Adipocyte (in vitro differentiated cells): ENCODE data around the gene PLRG1.
A peak's percentile ranks its signal among the peaks of the same experiment; 100 is the strongest.

Experiments
- DNase-seq: peaks from one replicate; pipeline ENCODE4 v3.0.0-alpha.2; 2015; ENCODE audit warnings: low read depth
- H3K27me3 ChIP-seq: replicated peaks from 2 replicates; pipeline ENCODE4 v1.7.0; 2013; ENCODE audit warnings: mild to moderate bottlenecking, low read length, moderate library complexity; ENCODE audit not compliant: control insufficient read depth, insufficient read depth
- H3K36me3 ChIP-seq: 2 replicates; pipeline ENCODE4 v1.7.0; 2013; ENCODE audit warnings: low read length, mild to moderate bottlenecking, moderate library complexity; ENCODE audit not compliant: control insufficient read depth, insufficient read depth, severe bottlenecking
- H3K4me1 ChIP-seq: 2 replicates; pipeline ENCODE4 v1.7.0; 2013; ENCODE audit warnings: mild to moderate bottlenecking, low read length, moderate library complexity; ENCODE audit not compliant: control insufficient read depth, insufficient read depth
- H3K4me3 ChIP-seq: 2 replicates; pipeline ENCODE4 v1.7.0; 2013; ENCODE audit warnings: mild to moderate bottlenecking, low read length, moderate library complexity
- H3K9ac ChIP-seq: 2 replicates; pipeline ENCODE4 v1.7.0; 2013; ENCODE audit warnings: mild to moderate bottlenecking, low read length, moderate library complexity
- H3K9me3 ChIP-seq: 2 replicates; pipeline ENCODE4 v1.7.0; 2013; ENCODE audit warnings: mild to moderate bottlenecking, low read length, moderate library complexity; ENCODE audit not compliant: control insufficient read depth

PLRG1 gene

DNA sequence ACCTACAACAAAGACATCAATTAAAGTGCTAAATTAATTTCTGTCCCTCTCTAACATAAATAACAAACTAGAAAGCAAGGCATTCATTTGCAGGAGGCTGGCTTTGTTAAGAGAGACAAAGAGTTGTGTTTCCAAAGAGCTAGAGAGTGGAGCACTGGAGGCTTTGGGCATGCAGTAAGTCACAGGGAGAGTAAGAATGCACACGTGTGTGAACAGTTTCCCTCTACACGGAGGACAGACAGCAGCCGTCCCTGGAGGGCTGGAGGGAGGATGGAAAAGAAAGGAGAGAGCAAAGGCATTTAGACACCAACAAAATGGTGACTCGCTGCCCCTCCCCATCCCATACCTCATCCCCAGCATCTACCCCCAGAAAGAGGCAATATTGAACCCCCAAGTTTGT lies 38.2 kb downstream of the PLRG1 start:
- Histone ChIP-seq H3K9me3 (peaks cover 4% of the 10 kb centered on the region), H3K4me3 (no peak overlapping the region), H3K4me1 (no peaks in the 10 kb centered on the region), H3K9ac (no peak overlapping the region), H3K27me3 (peaks cover 37% of the 10 kb centered on the region), H3K36me3 (no peaks in the 10 kb centered on the region)
- no peak for DNase-seq

DNA sequence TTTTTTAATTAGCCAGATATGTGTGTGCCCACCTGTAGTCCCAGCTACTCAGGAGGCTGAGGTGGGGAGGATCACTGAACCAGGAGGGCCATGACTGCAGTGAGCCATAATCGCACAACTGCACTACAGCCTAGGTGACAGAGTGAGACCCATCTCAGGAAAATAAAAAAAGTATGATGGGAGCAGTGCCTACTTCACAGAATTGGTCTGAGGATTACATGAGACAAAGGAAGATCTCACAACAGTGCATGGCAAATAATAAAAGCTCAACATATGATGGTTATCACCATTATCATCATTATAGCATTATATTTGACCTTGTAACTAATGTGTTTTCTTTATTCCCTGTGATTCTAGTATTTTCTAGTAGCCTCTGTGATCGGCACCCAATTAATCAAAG lies 38.7 kb downstream of the PLRG1 start:
- DNase-seq: no peak
- peaks cover 32% of the 10 kb centered on the region for H3K27me3 ChIP-seq
- no peaks in the 10 kb centered on the region for H3K4me1 ChIP-seq
- H3K36me3 ChIP-seq: no peaks in the 10 kb centered on the region
- H3K9ac ChIP-seq: no peak overlapping the region
- H3K4me3 ChIP-seq: no peak overlapping the region
- peaks cover 4% of the 10 kb centered on the region for H3K9me3 ChIP-seq

DNA sequence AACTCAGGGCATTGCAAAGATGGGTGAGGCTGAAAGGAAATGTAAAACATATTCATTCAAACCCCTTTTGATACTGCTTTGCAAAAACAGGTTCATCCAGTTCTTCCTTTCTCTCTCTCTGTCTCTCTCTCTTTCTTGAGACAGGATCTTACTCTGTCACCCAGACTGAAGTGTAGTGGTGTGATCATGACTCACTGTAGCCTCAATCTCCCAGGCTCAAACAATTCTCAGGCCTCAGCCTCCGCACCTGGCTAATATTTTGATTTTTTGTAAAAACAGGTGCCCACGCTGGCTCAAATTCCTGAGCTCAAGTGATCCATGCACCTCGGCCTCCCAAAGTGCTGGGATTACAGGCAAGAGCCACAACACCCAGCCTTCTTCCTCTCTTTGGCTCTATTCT lies 43.0 kb downstream of the PLRG1 start:
- Histone ChIP-seq H3K27me3 (peaks cover 16% of the 10 kb centered on the region), H3K4me3 (no peak overlapping the region), H3K9ac (no peak overlapping the region), H3K36me3 (no peaks in the 10 kb centered on the region), H3K4me1 (no peaks in the 10 kb centered on the region), H3K9me3 (no peaks in the 10 kb centered on the region)
- no peak for DNase-seq

DNA sequence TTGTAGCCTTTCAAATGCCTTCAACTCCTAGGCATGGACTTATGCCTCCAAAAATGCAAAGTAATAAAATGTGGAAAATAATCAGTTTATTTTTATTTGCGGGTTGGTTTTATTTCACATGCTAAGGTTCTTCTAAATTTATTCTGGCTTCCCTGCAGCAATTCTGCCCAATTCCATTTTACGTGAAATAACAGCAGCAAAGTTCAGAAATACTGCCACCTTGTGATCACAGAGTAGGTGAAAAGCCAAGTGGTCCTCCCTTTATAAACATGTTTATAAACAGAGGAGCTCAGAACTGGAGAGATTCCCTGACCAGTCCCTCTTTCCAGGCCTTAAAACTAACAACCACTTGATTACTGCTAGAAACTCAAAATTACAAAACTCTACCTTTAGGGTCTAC lies 43.9 kb downstream of the PLRG1 start:
- Histone ChIP-seq H3K9me3 (no peaks in the 10 kb centered on the region), H3K9ac (no peak overlapping the region), H3K4me3 (no peak overlapping the region), H3K36me3 (no peaks in the 10 kb centered on the region), H3K4me1 (no peaks in the 10 kb centered on the region), H3K27me3 (peaks cover 19% of the 10 kb centered on the region)
- peak; percentile 74 for DNase-seq

DNA sequence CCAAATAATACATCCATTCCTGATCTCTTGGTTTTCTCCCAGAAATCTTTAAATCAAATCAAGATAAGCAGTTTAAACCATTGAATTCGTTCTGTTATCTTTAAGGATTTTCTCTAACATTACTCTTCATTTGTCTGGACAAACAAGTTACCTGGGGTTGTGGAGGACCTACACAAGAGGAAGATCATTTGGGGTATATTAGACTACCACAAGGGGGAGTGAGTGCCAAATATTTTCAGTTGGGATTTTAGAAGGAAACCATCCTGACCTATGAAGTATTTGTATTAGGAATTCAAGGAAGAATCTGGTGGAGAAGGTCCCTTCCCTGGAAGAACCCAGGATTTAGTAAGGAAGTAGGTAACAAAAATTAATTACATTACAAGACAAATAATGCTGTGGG lies 46.6 kb downstream of the PLRG1 start:
- H3K4me3 ChIP-seq: no peak overlapping the region
- DNase-seq: peak; percentile 19
- peaks cover 32% of the 10 kb centered on the region for H3K27me3 ChIP-seq
- no peaks in the 10 kb centered on the region for H3K4me1 ChIP-seq
- no peaks in the 10 kb centered on the region for H3K9me3 ChIP-seq
- H3K36me3 ChIP-seq: no peaks in the 10 kb centered on the region
- H3K9ac ChIP-seq: no peak overlapping the region

DNA sequence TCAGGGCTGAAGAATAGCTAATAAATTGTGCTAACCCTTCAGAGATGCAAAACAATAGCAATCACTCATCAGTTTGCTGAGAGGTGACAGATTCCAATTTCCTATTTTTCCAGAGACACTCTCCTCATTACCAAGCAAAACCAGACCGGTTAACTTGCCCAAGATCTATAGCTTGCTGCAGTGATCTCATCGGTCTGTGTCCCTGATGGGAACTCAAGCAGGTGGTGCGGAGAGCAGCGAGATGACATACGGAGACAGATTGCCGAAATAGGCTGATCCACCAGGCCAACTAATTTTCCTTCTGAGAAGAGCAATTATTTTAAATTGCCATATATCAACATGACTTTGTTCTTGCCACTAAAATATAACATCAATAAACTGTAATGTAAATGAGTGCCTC lies 48.1 kb downstream of the PLRG1 start:
- peaks cover 34% of the 10 kb centered on the region for H3K27me3 ChIP-seq
- no peaks in the 10 kb centered on the region for H3K36me3 ChIP-seq
- no peak overlapping the region for H3K9ac ChIP-seq
- DNase-seq: no peak
- no peaks in the 10 kb centered on the region for H3K9me3 ChIP-seq
- no peaks in the 10 kb centered on the region for H3K4me1 ChIP-seq
- no peak overlapping the region for H3K4me3 ChIP-seq

DNA sequence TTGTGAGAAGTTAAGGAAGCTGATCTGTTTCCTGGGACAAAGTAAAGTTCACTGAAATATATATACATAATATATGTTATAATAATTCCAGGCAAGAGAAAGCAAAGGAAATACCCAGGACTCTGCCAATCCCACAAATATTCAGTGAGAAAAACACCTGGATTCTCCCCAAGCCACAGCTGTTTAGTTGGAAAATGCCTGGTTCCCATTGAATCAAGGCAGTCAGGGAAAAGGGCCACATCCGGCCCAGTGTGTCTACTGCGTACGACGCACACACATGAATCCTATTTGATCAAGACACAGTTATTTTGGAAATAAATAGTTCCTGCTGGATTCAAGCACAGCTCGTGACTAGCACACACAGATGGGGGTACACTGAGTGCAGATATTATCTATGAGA lies 52.3 kb downstream of the PLRG1 start:
- H3K4me1 ChIP-seq: no peaks in the 10 kb centered on the region
- no peak for DNase-seq
- no peaks in the 10 kb centered on the region for H3K9me3 ChIP-seq
- no peak overlapping the region for H3K9ac ChIP-seq
- no peak overlapping the region for H3K4me3 ChIP-seq
- no peaks in the 10 kb centered on the region for H3K36me3 ChIP-seq
- H3K27me3 ChIP-seq: peaks cover 41% of the 10 kb centered on the region

DNA sequence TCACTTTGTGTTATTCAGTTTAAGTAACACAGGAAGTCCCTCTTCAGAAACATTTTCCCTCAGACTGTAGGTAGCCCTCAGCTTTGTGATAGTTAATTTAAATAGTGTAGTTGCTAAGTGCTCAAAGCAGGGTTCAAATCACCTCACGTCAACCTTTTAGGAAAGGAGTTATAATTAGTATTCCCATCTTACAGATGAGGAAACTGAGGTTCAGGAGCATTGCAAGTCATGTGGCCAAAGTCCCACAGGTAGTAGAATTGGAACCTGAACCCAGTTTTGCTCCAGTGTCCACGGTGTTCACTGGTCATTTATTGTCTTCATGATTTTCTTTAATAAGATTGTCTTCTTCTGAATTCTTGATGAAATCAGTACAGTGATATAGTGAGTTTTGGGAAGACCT lies 54.3 kb downstream of the PLRG1 start:
- no peaks in the 10 kb centered on the region for H3K36me3 ChIP-seq
- H3K9me3 ChIP-seq: no peaks in the 10 kb centered on the region
- H3K27me3 ChIP-seq: peaks cover 48% of the 10 kb centered on the region
- H3K4me1 ChIP-seq: peaks cover 5% of the 10 kb centered on the region
- H3K4me3 ChIP-seq: no peak overlapping the region
- H3K9ac ChIP-seq: no peak overlapping the region
- no peak for DNase-seq

DNA sequence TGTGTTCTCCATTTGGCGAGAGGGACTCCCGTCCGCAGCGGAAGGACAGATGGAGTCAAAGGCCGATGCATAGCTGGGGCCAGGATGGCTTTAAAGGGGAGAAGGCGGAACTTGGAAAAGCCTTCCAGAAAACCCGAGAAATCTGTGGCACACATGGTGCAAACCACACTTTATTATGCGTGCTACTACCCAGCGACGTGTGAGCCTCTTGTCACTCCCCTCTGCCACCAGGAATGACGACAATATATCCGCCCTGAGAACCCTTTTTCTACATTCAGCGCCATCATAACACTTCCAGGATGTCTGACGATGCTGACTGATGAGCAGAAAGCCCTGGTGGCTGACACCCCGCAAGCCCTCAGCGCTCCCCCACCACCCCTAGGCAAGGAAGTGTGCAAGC lies 57.9 kb downstream of the PLRG1 start:
- Histone ChIP-seq H3K9ac (no peak overlapping the region), H3K9me3 (no peaks in the 10 kb centered on the region), H3K36me3 (no peaks in the 10 kb centered on the region), H3K27me3 (peaks cover 62% of the 10 kb centered on the region), H3K4me1 (peaks cover 5% of the 10 kb centered on the region), H3K4me3 (no peak overlapping the region)
- DNase-seq: no peak

DNA sequence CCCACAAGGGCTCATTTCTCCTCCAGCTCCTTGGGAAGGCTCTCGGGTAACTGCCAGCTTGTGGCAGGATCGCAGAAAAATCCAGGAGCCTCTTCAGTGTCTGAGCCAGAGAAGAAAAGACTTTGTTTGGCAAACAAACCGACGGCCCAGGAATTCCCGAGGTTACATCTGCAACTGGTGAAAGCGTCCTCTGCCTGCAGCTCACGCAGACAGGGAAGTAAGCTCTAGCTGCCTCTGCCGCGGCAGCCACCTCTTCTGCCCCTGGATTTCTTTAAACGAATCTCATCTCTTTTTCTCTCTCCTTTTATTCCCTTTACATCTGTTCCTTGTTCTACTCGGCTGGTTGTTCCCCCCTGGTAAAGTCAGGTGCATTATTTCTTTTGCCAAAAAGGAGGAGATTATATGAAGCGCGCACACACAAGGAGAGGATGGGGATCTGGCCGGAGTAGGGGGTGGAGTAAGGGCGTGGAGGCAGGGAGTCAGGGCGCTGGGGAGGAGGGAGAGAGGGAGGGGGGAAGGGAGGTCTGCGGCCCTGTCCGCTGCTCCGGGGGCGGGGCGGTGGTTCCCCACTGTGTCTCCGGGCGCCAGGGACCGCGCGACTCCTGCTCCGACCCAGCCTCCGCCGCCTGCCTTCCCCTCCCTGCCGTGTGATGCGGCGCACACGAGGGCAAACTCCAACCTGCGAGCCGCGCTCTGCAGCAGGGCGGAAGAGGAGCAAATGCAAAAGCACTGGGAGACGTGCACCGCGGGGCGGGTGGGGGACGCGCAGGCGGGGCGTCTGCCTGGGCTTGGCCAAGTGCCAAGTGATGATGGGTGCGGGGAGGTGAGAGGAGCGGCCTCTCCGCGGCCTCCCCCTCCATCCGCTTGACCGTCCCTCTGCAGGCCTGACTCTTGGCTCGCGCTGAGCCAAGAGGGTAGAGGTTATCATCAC lies 58.6 kb downstream of the PLRG1 start, which contains the start of gene DCHS2:
Gene DCHS2 (minus strand): TSS at position 459 of the 931 bp plus-strand sequence. CDS start 444 bp downstream, at position 15.
- Histone ChIP-seq H3K4me1 (peaks cover 5% of the 10 kb centered on the region), H3K9ac (no peak within 1 kb of the TSS), H3K4me3 (peak within 1 kb of the TSS; percentile 58), H3K9me3 (no peaks in the 10 kb centered on the region), H3K36me3 (no peaks in the 10 kb centered on the region), H3K27me3 (peaks cover 61% of the 10 kb centered on the region)
- DNase-seq: peak; percentile 38

DNA sequence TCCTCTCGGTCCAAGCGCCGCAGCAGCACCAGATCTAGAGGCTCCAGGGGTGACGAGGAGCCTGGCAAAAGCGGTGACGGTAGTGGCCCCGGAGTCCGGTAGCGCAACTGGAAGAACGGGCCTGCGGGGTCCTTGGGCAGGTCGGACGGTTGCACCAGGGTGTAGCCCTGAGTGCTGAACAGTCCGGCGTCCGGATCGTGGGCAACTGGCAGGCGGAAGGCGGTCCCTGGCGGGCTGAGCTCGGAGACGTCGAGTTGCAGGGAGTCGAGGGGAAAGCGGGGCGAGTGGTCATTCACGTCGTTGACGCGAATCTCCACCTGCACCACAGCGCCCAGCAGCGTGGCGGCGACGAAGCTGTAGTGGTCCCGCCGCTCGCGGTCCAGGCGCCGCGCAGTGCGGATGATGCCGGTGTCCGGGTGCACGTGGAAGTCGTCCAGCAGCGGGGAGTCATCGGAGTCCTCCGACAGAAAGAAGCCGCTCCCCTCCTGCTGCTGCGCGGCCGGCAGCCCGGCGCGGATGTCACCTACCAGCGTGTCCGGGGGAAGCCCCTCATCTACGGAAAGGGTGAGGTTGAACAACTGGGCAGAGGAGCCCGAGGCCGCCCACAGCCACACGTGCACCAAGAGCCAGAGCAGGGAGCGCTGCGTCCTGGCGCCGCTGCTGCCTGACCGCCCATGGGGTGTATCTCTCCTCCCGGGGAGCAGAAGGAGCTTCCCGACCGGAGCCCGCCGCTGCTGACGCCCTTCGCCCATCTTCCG lies 59.4 kb downstream of the PLRG1 start:
- no peaks in the 10 kb centered on the region for H3K36me3 ChIP-seq
- no peaks in the 10 kb centered on the region for H3K9me3 ChIP-seq
- peaks cover 68% of the 10 kb centered on the region for H3K27me3 ChIP-seq
- H3K4me3 ChIP-seq: peak overlapping the region; percentile 58
- DNase-seq: no peak
- H3K9ac ChIP-seq: no peak overlapping the region
- H3K4me1 ChIP-seq: peaks cover 5% of the 10 kb centered on the region
